ENCODE data around the gene ENDOU.

DNA sequence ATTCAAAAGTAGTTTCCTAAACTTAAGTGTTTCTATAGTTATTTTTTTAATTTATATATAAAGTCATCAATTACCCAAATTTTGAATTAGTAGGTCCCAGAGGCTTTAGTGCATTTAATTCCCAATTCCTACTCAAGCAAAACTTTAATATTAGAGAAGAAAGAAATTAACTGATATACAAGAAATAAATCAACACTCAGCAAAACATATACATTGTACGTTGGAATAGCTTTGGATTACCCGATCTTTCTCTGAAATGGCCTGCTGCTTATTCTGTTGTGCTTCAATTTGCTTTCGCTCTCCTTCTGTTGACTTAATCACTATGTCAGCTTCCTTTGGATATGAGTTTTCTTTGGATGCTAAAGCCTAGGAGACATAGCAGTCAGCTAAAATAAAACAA, 37.7 kb downstream of the ENDOU start:
- TF ChIP-seq, protein P1, sequence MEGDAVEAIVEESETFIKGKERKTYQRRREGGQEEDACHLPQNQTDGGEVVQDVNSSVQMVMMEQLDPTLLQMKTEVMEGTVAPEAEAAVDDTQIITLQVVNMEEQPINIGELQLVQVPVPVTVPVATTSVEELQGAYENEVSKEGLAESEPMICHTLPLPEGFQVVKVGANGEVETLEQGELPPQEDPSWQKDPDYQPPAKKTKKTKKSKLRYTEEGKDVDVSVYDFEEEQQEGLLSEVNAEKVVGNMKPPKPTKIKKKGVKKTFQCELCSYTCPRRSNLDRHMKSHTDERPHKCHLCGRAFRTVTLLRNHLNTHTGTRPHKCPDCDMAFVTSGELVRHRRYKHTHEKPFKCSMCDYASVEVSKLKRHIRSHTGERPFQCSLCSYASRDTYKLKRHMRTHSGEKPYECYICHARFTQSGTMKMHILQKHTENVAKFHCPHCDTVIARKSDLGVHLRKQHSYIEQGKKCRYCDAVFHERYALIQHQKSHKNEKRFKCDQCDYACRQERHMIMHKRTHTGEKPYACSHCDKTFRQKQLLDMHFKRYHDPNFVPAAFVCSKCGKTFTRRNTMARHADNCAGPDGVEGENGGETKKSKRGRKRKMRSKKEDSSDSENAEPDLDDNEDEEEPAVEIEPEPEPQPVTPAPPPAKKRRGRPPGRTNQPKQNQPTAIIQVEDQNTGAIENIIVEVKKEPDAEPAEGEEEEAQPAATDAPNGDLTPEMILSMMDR (IDR thresholded peaks at IDR 0.05; ENCODE audit: extremely low read depth in 1 of 2, insufficient read depth in 1 of 2, low read depth in 1 of 2, low read length in 2 of 2), result no peak
- no peak for TF ChIP-seq POLR2A (IDR thresholded peaks at IDR 0.05; ENCODE audit: low read depth, low read length)

All from endothelial cell of umbilical vein (primary cell).